Esophagus muscularis mucosa (tissue), 3 donors: ENCODE measurements around the gene CCDC149.

ENCODE experiments used
- POLR2A ChIP-seq: fragments of 450-650 bp; IDR thresholded peaks from one replicate; pipeline ENCODE4 v1.6.1; 2017; ENCODE audit warnings: antibody characterized with exemption, moderate library complexity, mild to moderate bottlenecking, low read depth
- TF ChIP-seq, protein P1 (sequence below), 3 experiments: fragments of 200-600 bp in 2 of 3; fragments of 450-650 bp in 1 of 3; sonication (generic) in 2 of 3; IDR thresholded peaks; one replicate each; pipeline ENCODE4 v1.5.1; 2017 to 2019; ENCODE audit warnings: antibody characterized with exemption in 3 of 3, mild to moderate bottlenecking in 2 of 3, moderate library complexity in 1 of 3

- TF ChIP-seq, protein P1, sequence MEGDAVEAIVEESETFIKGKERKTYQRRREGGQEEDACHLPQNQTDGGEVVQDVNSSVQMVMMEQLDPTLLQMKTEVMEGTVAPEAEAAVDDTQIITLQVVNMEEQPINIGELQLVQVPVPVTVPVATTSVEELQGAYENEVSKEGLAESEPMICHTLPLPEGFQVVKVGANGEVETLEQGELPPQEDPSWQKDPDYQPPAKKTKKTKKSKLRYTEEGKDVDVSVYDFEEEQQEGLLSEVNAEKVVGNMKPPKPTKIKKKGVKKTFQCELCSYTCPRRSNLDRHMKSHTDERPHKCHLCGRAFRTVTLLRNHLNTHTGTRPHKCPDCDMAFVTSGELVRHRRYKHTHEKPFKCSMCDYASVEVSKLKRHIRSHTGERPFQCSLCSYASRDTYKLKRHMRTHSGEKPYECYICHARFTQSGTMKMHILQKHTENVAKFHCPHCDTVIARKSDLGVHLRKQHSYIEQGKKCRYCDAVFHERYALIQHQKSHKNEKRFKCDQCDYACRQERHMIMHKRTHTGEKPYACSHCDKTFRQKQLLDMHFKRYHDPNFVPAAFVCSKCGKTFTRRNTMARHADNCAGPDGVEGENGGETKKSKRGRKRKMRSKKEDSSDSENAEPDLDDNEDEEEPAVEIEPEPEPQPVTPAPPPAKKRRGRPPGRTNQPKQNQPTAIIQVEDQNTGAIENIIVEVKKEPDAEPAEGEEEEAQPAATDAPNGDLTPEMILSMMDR (IDR thresholded peaks at IDR 0.05), result no peak
- TF ChIP-seq POLR2A, result no peak
These were observed 50.6 kb downstream of the CCDC149 start for GRCh38 chr4:24862073-24862751.
